HL-60 (cell line): ENCODE results near the gene COL4A2.
A peak's percentile ranks its signal among the peaks of the same experiment; 100 is the strongest.

Experiments
- DNase-seq, 2 experiments: peaks; one replicate each; pipeline ENCODE4 v3.0.0-alpha.2; 2010 to 2020; ENCODE audit warnings: low read depth in 1 of 2, low spot score in 1 of 2
- H3K27ac ChIP-seq: fragments of 250-450 bp; sonication (Bioruptor Pico); replicated peaks from 2 replicates; pipeline ENCODE4 v1.5.1; 2020; ENCODE audit warnings: mild to moderate bottlenecking, moderate library complexity
- H3K27me3 ChIP-seq: fragments of 250-450 bp; sonication (Bioruptor Pico); 2 replicates; pipeline ENCODE4 v1.5.1; 2021; ENCODE audit warnings: mild to moderate bottlenecking, moderate library complexity; ENCODE audit not compliant: insufficient read depth, poor library complexity, severe bottlenecking
- H3K4me3 ChIP-seq: replicated peaks from 2 replicates; pipeline ENCODE4 v1.5.1; 2011; ENCODE audit warnings: mild to moderate bottlenecking, control low read depth, low read length; ENCODE audit not compliant: insufficient read depth
- GABPA ChIP-seq: IDR thresholded peaks from 2 replicates; pipeline ENCODE4 v1.6.1; 2012; ENCODE audit warnings: low read depth
- POLR2AphosphoS5 ChIP-seq: IDR thresholded peaks from 2 replicates; pipeline ENCODE4 v1.6.1; 2012; ENCODE audit warnings: low read depth
- SPI1 ChIP-seq: IDR thresholded peaks from 2 replicates; pipeline ENCODE4 v1.6.1; 2012; ENCODE audit warnings: low read depth, mild to moderate bottlenecking, borderline replicate concordance
- TF ChIP-seq, protein P1 (sequence below): IDR thresholded peaks from 2 replicates; pipeline ENCODE4 v1.6.1; 2012; ENCODE audit warnings: low read depth; ENCODE audit not compliant: insufficient replicate concordance
- TF ChIP-seq, protein P2 (sequence below): IDR thresholded peaks from one replicate; pipeline ENCODE4 v1.5.1; 2011; ENCODE audit warnings: low read length, control low read depth, inconsistent platforms; ENCODE audit not compliant: insufficient read depth

Gene COL4A2

DNA sequence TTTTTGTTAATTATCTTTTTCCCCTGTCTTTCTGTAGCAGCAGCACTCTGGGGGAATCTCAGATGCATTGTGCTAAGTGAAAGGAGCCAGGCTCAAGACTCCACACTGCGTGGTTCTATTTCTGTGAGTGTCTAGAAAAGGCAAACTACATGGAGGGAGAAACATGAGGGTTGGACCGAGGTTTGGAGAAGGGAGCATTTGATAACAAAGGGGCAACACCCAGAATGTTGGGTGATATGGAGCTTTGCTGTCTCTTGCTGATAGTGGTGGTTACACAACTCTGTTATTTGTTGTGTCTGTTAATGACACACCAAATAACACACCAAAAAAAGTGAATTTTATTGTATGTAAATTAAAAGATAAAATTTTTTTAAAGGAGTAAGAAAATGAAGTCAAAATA is 107.8 kb downstream of the COL4A2 start:
- Histone ChIP-seq H3K4me3 (no peak overlapping the region), H3K27me3 (peaks cover 27% of the 10 kb centered on the region), H3K27ac (no peak overlapping the region)
- DNase-seq: no peak
- TF ChIP-seq POLR2AphosphoS5 (no peak), SPI1 (no peak), GABPA (no peak)
- TF ChIP-seq, protein P1, sequence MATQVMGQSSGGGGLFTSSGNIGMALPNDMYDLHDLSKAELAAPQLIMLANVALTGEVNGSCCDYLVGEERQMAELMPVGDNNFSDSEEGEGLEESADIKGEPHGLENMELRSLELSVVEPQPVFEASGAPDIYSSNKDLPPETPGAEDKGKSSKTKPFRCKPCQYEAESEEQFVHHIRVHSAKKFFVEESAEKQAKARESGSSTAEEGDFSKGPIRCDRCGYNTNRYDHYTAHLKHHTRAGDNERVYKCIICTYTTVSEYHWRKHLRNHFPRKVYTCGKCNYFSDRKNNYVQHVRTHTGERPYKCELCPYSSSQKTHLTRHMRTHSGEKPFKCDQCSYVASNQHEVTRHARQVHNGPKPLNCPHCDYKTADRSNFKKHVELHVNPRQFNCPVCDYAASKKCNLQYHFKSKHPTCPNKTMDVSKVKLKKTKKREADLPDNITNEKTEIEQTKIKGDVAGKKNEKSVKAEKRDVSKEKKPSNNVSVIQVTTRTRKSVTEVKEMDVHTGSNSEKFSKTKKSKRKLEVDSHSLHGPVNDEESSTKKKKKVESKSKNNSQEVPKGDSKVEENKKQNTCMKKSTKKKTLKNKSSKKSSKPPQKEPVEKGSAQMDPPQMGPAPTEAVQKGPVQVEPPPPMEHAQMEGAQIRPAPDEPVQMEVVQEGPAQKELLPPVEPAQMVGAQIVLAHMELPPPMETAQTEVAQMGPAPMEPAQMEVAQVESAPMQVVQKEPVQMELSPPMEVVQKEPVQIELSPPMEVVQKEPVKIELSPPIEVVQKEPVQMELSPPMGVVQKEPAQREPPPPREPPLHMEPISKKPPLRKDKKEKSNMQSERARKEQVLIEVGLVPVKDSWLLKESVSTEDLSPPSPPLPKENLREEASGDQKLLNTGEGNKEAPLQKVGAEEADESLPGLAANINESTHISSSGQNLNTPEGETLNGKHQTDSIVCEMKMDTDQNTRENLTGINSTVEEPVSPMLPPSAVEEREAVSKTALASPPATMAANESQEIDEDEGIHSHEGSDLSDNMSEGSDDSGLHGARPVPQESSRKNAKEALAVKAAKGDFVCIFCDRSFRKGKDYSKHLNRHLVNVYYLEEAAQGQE: no peak
- TF ChIP-seq, protein P2, sequence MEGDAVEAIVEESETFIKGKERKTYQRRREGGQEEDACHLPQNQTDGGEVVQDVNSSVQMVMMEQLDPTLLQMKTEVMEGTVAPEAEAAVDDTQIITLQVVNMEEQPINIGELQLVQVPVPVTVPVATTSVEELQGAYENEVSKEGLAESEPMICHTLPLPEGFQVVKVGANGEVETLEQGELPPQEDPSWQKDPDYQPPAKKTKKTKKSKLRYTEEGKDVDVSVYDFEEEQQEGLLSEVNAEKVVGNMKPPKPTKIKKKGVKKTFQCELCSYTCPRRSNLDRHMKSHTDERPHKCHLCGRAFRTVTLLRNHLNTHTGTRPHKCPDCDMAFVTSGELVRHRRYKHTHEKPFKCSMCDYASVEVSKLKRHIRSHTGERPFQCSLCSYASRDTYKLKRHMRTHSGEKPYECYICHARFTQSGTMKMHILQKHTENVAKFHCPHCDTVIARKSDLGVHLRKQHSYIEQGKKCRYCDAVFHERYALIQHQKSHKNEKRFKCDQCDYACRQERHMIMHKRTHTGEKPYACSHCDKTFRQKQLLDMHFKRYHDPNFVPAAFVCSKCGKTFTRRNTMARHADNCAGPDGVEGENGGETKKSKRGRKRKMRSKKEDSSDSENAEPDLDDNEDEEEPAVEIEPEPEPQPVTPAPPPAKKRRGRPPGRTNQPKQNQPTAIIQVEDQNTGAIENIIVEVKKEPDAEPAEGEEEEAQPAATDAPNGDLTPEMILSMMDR: no peak

DNA sequence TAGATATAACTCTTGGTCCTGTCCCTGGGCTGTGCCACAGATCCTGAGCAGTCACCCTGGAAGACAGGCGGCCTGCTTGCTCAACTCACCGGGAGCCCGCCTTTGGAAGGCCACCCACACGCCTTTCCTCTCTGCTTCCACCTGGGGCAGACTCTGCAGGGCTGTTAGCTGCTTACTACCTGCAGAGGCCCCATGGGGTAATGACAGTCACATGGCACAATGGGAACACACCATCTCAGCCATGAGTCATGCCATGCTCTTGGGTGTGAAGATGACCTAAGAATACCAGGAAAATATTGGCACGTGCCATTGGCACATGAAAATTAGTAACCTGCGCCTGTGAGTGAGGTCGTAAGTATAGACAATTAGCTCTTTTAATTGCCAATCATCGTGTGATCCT is 108.6 kb downstream of the COL4A2 start:
- peak in 1 of 2 experiments; percentile 3 for DNase-seq
- peaks cover 34% of the 10 kb centered on the region for H3K27me3 ChIP-seq
- no peak overlapping the region for H3K4me3 ChIP-seq
- TF ChIP-seq POLR2AphosphoS5: no peak
- TF ChIP-seq, protein P1: no peak
- TF ChIP-seq, protein P2: no peak
- TF ChIP-seq GABPA: no peak
- TF ChIP-seq SPI1: no peak
- no peak overlapping the region for H3K27ac ChIP-seq

DNA sequence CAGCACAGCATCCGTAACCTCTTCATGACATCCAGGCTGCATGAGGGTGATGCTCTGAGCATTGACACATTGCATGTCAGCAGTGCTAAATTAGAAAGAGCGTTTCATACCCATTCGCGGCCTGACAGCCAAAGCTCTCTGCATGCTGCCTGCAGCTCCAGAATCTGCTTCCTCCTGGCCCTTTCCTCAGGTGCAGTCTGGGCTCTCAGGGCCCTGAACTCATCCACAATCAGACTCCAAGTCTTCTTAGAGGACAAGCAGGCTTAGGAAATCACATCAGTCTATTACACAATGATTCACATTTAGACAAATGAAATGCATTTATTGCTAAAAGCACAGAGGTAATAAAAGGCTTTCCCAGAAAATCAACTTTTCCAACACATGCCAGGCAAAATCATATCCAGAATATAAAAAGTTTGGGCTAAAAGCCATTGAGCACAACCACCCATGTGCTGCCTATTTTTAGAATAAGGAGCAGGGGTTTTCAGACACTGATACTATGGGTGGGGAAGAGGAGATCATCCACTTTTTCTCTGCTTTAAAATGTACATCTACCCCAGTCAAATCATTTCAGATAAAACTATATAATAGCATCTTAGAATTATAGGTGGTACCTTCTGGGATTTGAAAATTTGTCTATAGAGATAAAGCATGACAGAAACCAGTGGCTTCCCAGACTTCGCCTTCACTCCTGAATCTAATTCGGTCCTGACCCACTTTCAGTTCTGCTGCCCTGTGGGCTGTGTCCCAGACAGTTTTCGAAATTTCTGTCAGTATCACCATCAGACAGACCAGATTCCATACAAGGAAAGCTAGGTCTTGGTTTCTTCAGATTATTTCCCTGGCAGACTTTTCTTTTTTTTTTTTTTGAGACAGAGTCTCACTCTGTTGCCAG is 109.3 kb downstream of the COL4A2 start:
- no peak overlapping the region for H3K4me3 ChIP-seq
- TF ChIP-seq, protein P2: no peak
- TF ChIP-seq GABPA (no peak), SPI1 (no peak), POLR2AphosphoS5 (no peak)
- TF ChIP-seq, protein P1: no peak
- no peak overlapping the region for H3K27ac ChIP-seq
- H3K27me3 ChIP-seq: peaks cover 38% of the 10 kb centered on the region
- no peak for DNase-seq
